ENCODE results near the gene SSTR4. TPM values are rescaled to one million over a fixed set of nuclear protein-coding genes. Genes with fewer than 3 reads are reported as not detected.
"Not testable (repeated sequence)": the region's sequence is repeated elsewhere in the genome, so short reads cannot be mapped to it uniquely, and the experiment has no call there.

The SSTR4 gene, protein sequence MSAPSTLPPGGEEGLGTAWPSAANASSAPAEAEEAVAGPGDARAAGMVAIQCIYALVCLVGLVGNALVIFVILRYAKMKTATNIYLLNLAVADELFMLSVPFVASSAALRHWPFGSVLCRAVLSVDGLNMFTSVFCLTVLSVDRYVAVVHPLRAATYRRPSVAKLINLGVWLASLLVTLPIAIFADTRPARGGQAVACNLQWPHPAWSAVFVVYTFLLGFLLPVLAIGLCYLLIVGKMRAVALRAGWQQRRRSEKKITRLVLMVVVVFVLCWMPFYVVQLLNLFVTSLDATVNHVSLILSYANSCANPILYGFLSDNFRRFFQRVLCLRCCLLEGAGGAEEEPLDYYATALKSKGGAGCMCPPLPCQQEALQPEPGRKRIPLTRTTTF
- polyA plus RNA-seq: under 1 TPM in 1 of 3 donors, not detected in 2; 0.07 TPM

DNA sequence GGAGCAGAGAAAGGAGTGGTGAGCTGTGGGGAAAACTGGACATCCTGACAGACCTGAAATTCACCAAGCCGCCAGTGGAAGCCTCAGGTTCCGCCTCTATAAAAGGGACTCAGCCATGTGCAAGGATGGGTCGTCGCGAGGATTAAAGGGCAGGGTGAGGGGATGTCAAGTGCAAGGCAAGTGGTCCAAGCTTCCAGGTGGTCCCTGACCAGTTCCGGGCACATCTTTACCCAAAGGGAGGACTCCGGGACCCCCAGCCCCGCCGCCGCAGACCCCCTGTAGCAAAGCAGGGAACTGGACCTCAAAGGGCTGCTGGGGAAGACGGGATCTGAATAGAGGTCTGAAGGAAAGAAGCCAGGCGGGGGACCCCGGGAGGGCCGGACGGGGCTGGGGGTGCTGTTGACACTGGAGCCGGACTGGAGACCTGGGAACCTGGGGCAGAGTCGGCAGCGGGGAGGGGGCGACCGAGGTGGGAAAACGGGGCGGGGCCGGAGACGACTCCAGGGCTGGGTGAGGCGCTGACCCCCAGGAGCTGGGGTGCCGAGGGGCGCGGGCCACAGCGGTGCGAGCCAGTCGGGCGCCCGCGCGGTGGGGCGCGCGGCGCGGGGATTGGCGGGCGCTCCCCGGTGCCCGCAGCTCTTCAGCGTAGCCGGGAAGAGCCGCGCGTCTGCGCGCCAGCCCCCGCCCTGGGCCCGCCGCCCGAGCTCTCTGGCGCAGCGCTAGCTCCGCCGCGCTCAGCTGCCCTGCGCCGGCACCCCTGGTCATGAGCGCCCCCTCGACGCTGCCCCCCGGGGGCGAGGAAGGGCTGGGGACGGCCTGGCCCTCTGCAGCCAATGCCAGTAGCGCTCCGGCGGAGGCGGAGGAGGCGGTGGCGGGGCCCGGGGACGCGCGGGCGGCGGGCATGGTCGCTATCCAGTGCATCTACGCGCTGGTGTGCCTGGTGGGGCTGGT is at the start of gene SSTR4:
Gene SSTR4 (plus strand): TSS at position 592 of the 951 bp plus-strand sequence. CDS start 172 bp downstream, at position 764.
- no peak within 1 kb of the TSS for H3K27ac ChIP-seq (ENCODE audit: low read depth, low read length)
- 16 to 22% (median 22%) methylated on average over 69 to 83 of the region's 83 CpGs for WGBS, 3 donors

DNA sequence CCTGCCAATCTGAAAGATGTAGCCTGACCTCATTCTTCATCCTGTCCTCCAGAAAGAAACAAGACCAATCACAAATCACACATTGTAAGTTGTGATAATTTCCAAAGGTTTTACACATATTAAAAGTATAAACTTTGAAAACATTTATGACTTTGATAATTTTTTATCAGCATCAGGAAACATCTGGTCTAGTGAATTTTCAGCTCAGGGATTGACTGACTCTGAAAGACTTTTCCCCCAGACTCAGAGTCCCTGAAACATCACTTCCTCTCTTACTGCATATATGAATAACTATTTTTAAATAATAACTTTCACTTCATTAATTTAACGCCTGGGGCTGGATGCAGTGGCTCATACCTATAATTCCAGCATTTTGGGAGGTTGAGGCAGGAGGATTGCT is 48.5 kb upstream of the SSTR4 start:
- WGBS, 3 donors: 37 to 43% (median 40%) methylated on average over 1 of the region's 1 CpG
- H3K27ac ChIP-seq (ENCODE audit: low read depth, low read length): no peak overlapping the region

DNA sequence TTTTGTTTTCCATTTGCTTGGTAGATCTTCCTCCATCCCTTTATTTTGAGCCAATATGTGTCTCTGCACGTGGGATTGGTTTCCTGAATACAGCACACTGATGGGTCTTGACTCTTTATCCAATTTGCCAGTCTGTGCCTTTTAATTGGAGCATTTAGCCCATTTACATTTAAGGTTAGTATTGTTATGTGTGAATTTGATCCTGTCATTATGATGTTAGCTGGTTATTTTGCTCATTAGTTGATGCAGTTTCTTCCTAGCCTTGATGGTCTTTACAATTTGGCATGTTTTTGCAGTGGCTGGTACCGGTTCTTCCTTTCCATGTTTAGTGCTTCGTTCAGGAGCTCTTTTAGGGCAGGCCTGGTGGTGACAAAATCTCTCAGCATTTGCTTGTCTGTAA is 43.7 kb upstream of the SSTR4 start:
- 65 to 90% (median 76%) methylated on average over 3 of the region's 3 CpGs for WGBS, 3 donors
- H3K27ac ChIP-seq (ENCODE audit: low read depth, low read length): not testable (repeated sequence)

DNA sequence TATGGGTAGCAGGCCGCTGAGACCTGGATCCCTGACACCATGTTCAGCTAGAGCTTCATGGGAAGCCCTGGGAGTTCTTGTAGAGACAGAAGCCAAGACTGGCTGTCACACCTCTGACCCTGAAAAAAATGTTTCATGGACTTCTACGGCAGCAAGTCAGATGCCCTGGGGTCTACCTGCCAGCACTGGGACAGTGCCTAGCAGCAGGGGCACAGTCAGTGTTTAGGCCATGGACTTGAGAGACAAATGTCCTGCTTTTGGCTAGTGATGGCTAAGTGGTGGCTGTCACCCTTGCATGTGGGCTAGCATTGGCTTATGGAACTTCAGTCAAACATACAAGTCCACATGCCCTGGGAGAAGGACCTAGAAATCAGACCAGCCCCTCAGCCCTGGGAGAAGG is 41.3 kb upstream of the SSTR4 start:
- no peak overlapping the region for H3K27ac ChIP-seq (ENCODE audit: low read depth, low read length)
- WGBS, 3 donors: 75 to 98% (median 97%) methylated on average over 2 of the region's 2 CpGs

DNA sequence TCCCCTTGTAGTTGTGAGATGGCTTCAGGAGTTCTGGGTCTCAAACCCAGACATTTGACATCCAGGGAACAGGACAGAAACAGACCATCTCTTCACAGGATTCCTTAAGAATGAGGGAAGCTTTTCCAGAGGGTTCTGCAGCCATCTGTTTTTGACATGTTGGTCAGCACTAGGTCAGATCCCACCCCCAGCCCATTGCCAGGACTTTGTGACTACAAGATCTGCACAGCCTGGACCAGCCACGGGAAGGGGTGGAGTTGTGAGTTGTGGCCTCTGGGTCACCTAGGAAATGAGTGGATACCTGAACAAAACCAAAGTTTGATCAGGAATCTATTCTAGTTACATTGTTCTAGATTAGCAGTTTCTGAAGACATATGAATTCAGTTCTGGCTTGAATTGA is 39.2 kb upstream of the SSTR4 start:
- no peak overlapping the region for H3K27ac ChIP-seq (ENCODE audit: low read depth, low read length)
- WGBS, 3 donors: 47 to 67% (median 64%) methylated on average over 1 of the region's 1 CpG

DNA sequence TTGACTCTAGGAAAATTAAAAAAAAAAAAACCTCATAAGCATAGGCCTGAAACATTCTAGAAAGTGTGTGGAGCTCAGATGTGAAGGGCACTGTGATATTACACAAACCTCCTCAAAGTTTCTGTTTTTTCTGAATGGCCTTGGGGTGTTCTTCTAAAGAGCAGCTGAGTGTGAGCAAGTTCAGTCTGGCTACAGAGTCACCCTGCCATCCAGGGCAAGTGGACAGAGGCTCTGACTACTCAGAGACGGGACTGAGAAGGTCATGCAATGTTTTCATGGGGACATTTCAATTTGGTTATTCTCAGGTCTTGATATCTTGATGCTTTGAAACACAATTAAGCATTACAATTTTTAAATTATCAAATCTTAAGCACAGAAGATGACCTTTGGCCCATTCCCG is 36.6 kb upstream of the SSTR4 start:
- H3K27ac ChIP-seq (ENCODE audit: low read depth, low read length): no peak overlapping the region
- WGBS, 3 donors: 78 to 96% (median 91%) methylated on average over 2 of the region's 2 CpGs

DNA sequence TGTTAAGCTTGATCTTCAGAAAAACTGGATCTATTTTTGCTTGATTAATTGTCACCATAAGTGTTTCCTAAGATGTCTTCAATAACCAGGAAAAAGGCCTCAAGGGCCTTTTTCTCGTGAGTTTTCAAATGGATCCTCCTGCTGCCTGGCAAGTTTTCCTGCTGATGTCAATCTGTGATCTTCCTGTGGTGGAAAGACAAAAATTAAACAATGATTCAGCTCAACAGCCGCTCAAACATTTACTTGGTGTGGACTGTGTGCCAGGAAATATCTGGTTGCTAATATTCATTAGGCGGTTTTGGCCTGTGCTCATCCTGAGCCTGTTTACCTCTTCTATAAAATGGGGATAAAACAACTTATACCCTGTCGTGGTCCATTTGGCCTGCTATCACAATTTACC is 35.4 kb upstream of the SSTR4 start:
- no peak overlapping the region for H3K27ac ChIP-seq (ENCODE audit: low read depth, low read length)
- WGBS, 3 donors: 57 to 68% (median 60%) methylated on average over 4 of the region's 4 CpGs

DNA sequence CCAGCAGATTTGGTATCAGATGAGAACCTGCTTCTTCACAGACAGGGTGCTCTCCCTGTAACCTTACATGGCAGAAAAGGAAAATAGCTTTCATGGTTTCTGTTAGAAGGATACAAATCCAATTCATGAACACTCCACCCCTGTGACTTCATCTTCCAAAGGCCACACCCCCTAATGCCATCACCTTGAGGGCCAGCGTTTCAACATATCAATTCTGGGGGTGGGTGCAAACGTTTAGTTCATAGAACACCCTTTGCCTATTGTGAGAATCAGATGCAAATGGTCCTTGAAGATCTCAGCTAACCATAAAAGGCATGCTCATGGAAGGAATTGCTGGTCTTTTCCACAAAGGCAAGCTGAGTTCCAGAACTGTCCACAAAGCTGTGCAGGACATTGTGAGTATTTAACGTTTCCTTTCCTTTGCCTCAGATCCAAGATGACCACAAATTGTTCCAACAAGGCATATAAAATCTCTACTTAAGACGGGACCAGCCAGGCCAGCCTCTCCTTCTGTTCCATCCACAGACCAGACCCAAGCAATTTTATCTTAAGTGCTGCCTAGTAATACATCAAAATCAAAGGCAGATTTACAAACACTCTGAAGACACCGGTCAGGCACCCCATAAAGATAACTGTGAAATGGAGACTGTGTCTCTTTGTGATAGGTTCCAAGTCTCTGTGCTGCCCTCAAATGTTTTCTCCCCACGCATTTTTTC is 34.7 kb upstream of the SSTR4 start:
- 58 to 72% (median 68%) methylated on average over 6 of the region's 6 CpGs for WGBS, 3 donors

DNA sequence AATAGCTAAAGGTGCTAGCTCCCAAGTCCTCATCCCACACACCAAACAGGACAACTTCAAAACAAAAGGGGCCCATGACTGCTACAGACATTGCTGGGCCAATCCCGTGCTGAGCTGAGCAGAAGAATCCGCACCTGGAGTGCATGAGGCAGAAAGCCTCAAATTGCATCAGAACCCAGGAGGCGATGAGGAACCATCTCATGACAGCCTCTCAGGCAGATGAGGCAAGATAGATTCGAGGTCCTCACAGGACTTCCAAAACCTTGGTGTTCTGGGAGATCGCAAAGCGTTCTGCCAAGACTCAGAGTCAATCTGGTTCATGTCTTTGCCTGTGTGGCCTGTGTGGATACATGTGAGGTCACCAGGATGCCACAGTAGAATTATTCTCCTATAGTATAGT is 32.8 kb upstream of the SSTR4 start:
- whole genome bisulfite sequencing, 3 donors: 71 to 86% (median 75%) methylated on average over 6 of the region's 6 CpGs

More for the DNA sequence above, 34.7 kb upstream of the SSTR4 start:
- H3K27ac ChIP-seq (ENCODE audit: low read depth, low read length): no peak overlapping the region

DNA sequence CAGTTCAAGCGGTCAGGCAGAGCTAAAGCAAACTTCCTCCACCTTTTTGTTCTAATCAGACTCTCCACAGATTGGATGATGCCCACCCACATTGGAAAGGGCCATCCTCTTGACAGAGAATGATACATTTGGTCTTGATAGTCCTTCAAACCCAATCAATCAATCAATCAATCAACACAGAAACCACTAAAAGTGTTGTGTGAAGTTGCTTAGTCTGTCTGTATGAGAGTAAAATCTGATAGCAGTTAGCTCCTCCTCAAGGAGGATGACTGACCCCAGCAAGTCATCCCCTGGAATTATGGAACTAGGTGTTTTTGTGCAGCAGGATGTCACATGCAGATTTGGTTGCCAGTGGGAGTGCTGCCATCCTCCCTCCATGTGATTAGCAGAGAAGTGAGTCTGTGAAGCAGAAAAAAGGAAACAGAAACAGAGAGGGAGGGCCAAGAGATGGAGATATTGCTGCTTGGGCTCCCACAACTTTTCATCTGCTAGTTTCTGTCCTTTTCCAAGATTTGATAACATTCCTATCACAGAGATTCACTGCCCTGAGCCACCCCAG is 32.0 kb upstream of the SSTR4 start:
- no peak overlapping the region for H3K27ac ChIP-seq (ENCODE audit: low read depth, low read length)
- 80 to 100% (median 83%) methylated on average over 1 of the region's 1 CpG for WGBS, 3 donors

More for the DNA sequence above, 32.8 kb upstream of the SSTR4 start:
- no peak overlapping the region for H3K27ac ChIP-seq (ENCODE audit: low read depth, low read length)

DNA sequence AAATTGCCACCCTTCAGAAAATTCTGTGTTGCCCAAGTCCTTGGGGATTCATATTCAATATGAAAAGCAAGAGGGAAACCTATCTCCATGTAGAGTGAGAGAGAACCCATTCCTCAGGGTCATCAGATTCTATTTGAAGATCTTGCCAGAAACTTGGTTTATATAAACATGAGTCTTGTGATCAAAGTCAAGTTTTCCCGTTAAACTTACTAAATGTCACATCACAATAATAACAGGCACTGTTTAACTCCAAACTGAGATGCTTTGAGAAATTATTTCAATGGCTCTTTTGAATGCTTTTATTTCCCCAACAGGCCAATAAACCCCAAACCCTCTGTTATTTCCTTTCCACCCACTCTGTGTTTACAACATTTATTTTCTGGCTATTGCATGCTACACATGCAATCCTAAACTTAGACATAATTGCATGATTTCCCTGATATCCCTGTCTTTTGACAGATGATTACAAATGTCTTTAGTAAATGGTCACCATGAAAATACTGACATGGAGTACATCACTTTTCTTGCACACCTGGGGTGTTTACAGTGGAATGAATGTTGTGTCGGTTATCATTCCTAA is 31.1 kb upstream of the SSTR4 start:
- no peak overlapping the region for H3K27ac ChIP-seq (ENCODE audit: low read depth, low read length)
- WGBS, 3 donors: 58 to 89% (median 83%) methylated on average over 2 of the region's 2 CpGs

DNA sequence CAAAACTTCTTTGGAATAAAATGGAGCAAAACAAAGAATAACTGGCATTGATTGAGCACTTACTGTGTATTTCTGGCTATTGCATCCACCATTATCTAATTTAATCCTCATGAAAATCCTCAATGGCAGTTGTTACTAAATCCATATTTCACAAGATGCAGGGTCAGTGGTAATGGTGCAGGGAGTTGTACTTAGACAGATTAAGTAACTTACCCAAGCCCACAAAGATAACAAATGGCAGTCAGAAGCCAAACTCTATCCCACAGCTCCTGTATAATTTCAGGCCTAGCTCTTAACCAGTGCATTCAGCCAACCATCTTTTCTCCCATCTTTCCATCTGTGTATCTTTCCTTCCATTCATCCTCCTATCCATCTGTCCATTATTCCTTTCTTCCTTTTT is 29.3 kb upstream of the SSTR4 start:
- no peak overlapping the region for H3K27ac ChIP-seq (ENCODE audit: low read depth, low read length)

DNA sequence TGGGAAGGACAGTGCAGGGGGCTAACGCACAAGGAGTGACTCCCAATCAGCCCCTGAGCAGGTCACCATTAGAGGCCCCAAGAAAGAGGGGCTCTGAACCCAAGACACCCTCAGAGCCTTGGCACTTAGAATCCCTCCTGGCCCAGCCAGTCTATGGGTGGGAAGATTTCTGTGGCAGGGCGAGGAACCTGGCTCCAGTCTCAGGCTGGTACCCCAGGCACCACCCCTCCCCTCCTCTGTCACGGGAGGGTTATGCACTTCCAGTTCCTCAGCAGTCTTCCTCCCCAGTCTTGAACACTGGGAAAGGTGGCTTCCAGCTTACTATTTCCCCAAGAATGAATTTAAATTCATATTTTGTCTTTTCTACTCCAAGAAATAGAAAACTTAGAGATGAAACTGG is 27.6 kb upstream of the SSTR4 start:
- 66 to 82% (median 70%) methylated on average over 3 of the region's 3 CpGs for WGBS, 3 donors
- H3K27ac ChIP-seq (ENCODE audit: low read depth, low read length): no peak overlapping the region

DNA sequence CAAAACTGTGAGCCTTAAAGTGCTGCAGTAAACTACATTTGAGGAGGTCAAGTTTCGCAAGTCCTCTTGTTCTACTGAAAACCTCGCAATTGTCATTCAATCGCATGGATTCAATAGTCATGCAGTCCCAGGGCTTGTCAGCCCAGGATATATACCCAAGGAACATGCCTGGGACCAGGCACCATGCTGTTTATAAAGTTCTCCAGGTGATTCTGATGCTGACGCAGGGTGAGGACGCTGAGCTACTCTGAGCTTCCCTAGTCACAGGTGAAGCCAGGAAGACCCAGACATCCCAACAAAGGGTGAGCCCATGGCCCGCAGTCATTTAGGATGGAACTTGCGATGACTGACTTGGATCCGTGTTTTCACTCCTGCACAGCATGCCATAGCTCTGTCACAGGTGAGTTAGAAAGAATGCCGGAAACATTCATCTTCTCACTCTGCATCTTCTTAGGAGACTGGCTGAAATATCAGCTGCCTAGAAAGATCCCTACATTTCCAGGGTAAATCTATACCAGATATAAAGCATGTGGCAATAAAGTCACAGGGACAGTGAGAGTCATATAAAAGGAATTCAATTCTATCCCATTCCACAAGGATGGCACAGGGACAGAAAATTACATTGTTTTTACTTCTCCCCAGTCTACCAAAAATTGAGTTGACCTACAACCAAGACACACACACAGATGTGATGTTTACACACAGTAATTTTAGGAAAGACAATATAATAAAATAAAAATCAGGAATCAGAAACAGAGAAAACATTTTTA is 27.0 kb upstream of the SSTR4 start:
- H3K27ac ChIP-seq (ENCODE audit: low read depth, low read length): no peak overlapping the region
- WGBS, 3 donors: 87 to 95% (median 87%) methylated on average over 9 of the region's 9 CpGs

DNA sequence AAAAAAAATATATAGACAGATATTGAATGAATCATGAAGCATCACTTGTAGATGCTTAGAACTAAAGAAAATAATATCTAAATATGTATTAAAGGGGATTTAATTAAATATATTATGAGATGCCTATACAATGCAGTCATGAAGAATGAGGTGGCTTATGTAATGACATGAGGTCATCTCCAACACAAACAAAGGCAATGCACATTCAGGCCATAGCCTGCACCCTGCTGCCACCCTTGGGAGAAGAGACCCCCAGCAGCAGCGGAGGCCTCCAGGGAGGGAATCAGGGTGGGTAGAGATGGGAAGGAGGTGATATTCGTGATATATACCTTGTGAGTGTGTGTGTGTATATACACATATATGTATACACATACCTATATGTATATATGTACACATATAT is 26.4 kb upstream of the SSTR4 start:
- WGBS, 3 donors: 73 to 95% (median 95%) methylated on average over 2 of the region's 2 CpGs

DNA sequence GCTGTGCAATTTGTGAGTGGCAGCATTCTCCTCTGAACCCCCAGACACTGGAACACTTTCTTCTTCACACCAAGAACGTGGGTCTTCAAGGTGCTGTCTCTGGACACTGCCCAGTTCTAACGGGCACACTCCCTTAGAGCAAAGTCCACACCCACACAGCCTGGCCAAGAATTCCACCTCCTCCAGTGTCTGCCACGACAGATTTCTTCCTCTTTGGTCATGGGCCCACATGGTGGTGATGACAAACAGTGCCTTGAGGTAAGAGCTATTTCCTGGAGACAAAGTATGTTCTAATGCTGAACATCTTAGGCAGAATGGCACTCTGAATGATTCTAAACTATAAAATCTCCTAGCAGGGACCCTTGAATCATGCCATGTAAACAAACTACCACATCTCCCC is 25.5 kb upstream of the SSTR4 start:
- WGBS, 3 donors: 18 to 46% (median 35%) methylated on average over 3 of the region's 3 CpGs
- H3K27ac ChIP-seq (ENCODE audit: low read depth, low read length): no peak overlapping the region

More for the DNA sequence above, 26.4 kb upstream of the SSTR4 start:
- no peak overlapping the region for H3K27ac ChIP-seq (ENCODE audit: low read depth, low read length)

DNA sequence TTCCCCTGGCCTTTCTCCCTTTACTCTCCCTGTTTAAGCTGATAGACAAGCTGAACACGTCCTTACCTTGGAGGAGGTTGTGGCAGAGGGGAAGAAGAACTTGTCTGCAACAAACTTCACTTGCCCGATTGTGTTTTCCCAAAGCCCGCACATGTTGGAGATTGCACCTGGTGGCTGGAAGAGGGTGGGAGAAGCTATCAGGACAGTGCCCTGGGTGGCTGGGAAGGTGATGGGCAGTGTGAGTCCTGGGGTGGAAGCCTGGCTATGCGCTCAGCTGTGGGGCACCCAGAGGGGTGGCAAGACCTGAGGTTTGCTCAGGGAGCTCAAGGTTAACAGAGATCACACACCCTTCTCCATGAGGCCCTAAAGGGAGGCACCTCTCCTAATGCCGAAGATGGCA is 25.0 kb upstream of the SSTR4 start:
- WGBS, 3 donors: 69 to 93% (median 91%) methylated on average over 4 to 5 of the region's 5 CpGs
- H3K27ac ChIP-seq (ENCODE audit: low read depth, low read length): no peak overlapping the region
